GM12878 (cell line): ENCODE measurements around the gene ADCY2. TPM values are rescaled to one million over a fixed set of nuclear protein-coding genes. Genes with fewer than 3 reads are reported as not detected.

Source experiments
- ATAC-seq: fragments of 200-7000 bp; cut with Tn5 transposase; 3 replicates; pipeline ENCODE4 v1.9.1; 2020; ENCODE audit warnings: mild to moderate bottlenecking, moderate library complexity
- BruUV-seq: library from RNA; stranded (reverse); fragments of 400-500 nt; replicated peaks from 2 replicates; lab custom pipeline; 2021; lab: Mats Ljungman, UMichigan
- CTCF ChIA-PET: fragments of 300-600 bp; sonication (Branson Sonifier 250); formaldehyde crosslinking; extraction: SDS; loops from one replicate; lab custom pipeline; 2021; ENCODE audit warnings: inconsistent platforms; lab: Yijun Ruan, JAX
- POLR2A ChIA-PET: fragments of 350-600 bp; formaldehyde crosslinking; extraction: SDS; loops from one replicate; lab custom pipeline; 2021; ENCODE audit warnings: inconsistent platforms; lab: Charles Lee
- RAD21 ChIA-PET: fragments of 300-600 bp; sonication (Branson Sonifier 250); formaldehyde crosslinking; loops from one replicate; lab custom pipeline; 2023; ENCODE audit warnings: antibody characterized with exemption; ENCODE audit not compliant: unreplicated experiment; lab: Charles Lee
- SMC1A ChIA-PET: fragments of 300-600 bp; sonication (Branson Sonifier 250); formaldehyde crosslinking; loops from one replicate; lab custom pipeline; 2023; ENCODE audit not compliant: unreplicated experiment, uncharacterized antibody; lab: Charles Lee
- DNase-seq: peaks from one replicate; pipeline ENCODE4 v3.0.0-alpha.2; 2011; ENCODE audit warnings: low read depth, low spot score
- FAIRE-seq: peaks from 3 replicates; lab custom pipeline; 2011; peaks lifted over from hg19 to GRCh38; lab: Jason Lieb, UNC
- H2AFZ ChIP-seq: 2 replicates; pipeline ENCODE4 v1.6.0; 2011; ENCODE audit warnings: low read depth, low read length, control low read depth; ENCODE audit not compliant: control insufficient read depth
- H3K27ac ChIP-seq: 2 replicates; pipeline ENCODE4 v1.5.1; 2011; ENCODE audit warnings: control low read depth; ENCODE audit not compliant: control insufficient read depth, insufficient read depth
- H3K27me3 ChIP-seq, 2 experiments: replicated peaks in 1 of 2; 2 replicates each; pipeline versions ENCODE4 v1.6.0 to v1.6.1; 2011; ENCODE audit warnings: low read length in 1 of 2; ENCODE audit not compliant: control insufficient read depth in 2 of 2, insufficient read depth in 2 of 2
- H3K36me3 ChIP-seq, 2 experiments: 2 replicates each; pipeline ENCODE4 v1.5.1; 2011; ENCODE audit warnings: low read length in 1 of 2; ENCODE audit not compliant: control insufficient read depth in 2 of 2, insufficient read depth in 2 of 2
- H3K4me1 ChIP-seq: 2 replicates; pipeline ENCODE4 v1.6.1; 2011; ENCODE audit warnings: mild to moderate bottlenecking, low read length, moderate library complexity, mixed read lengths; ENCODE audit not compliant: control insufficient read depth, insufficient read depth
- H3K4me2 ChIP-seq: 2 replicates; pipeline ENCODE4 v1.6.0; 2011; ENCODE audit warnings: control low read depth; ENCODE audit not compliant: control insufficient read depth, insufficient read depth
- H3K4me3 ChIP-seq: fragments of 200-600 bp; sonication (generic); 2 replicates; pipeline ENCODE4 v1.5.1; 2016
- H3K79me2 ChIP-seq: 2 replicates; pipeline ENCODE4 v1.6.0; 2011; ENCODE audit warnings: low read length; ENCODE audit not compliant: control insufficient read depth, insufficient read depth
- H3K9ac ChIP-seq: 2 replicates; pipeline ENCODE4 v1.8.0; 2011; ENCODE audit warnings: low read length, control low read depth, mixed read lengths; ENCODE audit not compliant: control insufficient read depth, insufficient read depth
- H3K9me3 ChIP-seq: replicated peaks from 3 replicates; pipeline ENCODE4 v1.5.1; 2011; ENCODE audit warnings: mild to moderate bottlenecking, low read length; ENCODE audit not compliant: control insufficient read depth, insufficient read depth
- H4K20me1 ChIP-seq: 2 replicates; pipeline ENCODE4 v1.6.0; 2011; ENCODE audit not compliant: control insufficient read depth, insufficient read depth
- ASH2L ChIP-seq: fragments of 300-600, 200-600 bp; sonication (generic); IDR thresholded peaks from 2 replicates; pipeline ENCODE4 v1.6.1; 2017; ENCODE audit warnings: low read depth, mild to moderate bottlenecking, borderline replicate concordance
- ATF2 ChIP-seq: IDR thresholded peaks from 2 replicates; pipeline ENCODE4 v1.6.1; 2012; ENCODE audit warnings: low read length, inconsistent platforms
- CBFB ChIP-seq: IDR thresholded peaks from 2 replicates; pipeline ENCODE4 v1.6.1; 2016; ENCODE audit warnings: antibody characterized with exemption, low read depth
- CUX1 ChIP-seq: IDR thresholded peaks from 2 replicates; pipeline ENCODE4 v1.6.1; 2012; ENCODE audit warnings: improper control_type of control experiment, low read depth, low read length; ENCODE audit not compliant: insufficient replicate concordance
- EGR1 ChIP-seq, 2 experiments: IDR thresholded peaks; 1 replicate in 1 of 2; 2 replicates in 1 of 2; pipeline ENCODE4 v1.6.1; 2011 to 2012; ENCODE audit warnings: low read depth in 2 of 2, low read length in 2 of 2, borderline replicate concordance in 1 of 2, mild to moderate bottlenecking in 1 of 2, moderate library complexity in 1 of 2
- MLLT1 ChIP-seq: fragments of 450-650 bp; IDR thresholded peaks from 2 replicates; pipeline ENCODE4 v1.6.1; 2016; ENCODE audit warnings: mild to moderate bottlenecking
- NR2C1 ChIP-seq: fragments of 450-650 bp; IDR thresholded peaks from 2 replicates; pipeline ENCODE4 v1.6.1; 2017; ENCODE audit warnings: antibody characterized with exemption, mild to moderate bottlenecking, moderate library complexity
- NR2F1 ChIP-seq: fragments of 450-650 bp; conservative IDR thresholded peaks from 2 replicates; pipeline ENCODE4 v1.6.1; 2017; ENCODE audit warnings: mild to moderate bottlenecking
- PML ChIP-seq: IDR thresholded peaks from 2 replicates; pipeline ENCODE4 v1.6.1; 2012; ENCODE audit warnings: low read length, inconsistent platforms
- POU2F2 ChIP-seq: IDR thresholded peaks from 3 replicates; pipeline ENCODE4 v1.6.1; 2011; ENCODE audit warnings: low read depth, mild to moderate bottlenecking, low read length, borderline replicate concordance
- WGBS: methylation state at CpG from one replicate; pipeline ENCODE4 v1.1.6; 2016; ENCODE audit warnings: low lambda C conversion rate; ENCODE audit not compliant: insufficient replicate concordance, insufficient coverage; ENCODE audit errors: missing lambda C conversion rate; 5-methylcytosine and 5-hydroxymethylcytosine counted together
- in situ Hi-C: fragments of 300-500 bp; cut with MboI; formaldehyde crosslinking; loops from 9 replicates; pipeline ENCODE4 v1.14.3; 2018; ENCODE audit warnings: mixed read lengths
- intact Hi-C: fragments of 100-400 bp; cut with micrococcal nuclease; formaldehyde crosslinking; loops from one replicate; pipeline ENCODE4 v1.14.2; 2022; ENCODE audit not compliant: unreplicated experiment
- polyA plus RNA-seq, 11 experiments: library from polyadenylated mRNA; depleted of rRNA in 4 of 11; unstranded in 6 of 11; stranded (reverse) in 5 of 11; fragments of >200 nt; fragmentation: Nextera tagmentation in 4 of 11; fragmentation: Illumina TruSeq in 1 of 11; extraction: Ambion mirVana in 4 of 11; extraction: Trizol in 1 of 11; gene quantifications; 1 replicate in 1 of 11; 2 replicates in 10 of 11; pipeline versions ENCODE4 v1.2.1 to v1.2.3, GENCODE V29; 2011 to 2016; ENCODE audit warnings: inconsistent platforms in 2 of 11, missing spikeins in 2 of 11, low read depth in 1 of 11
- total RNA-seq, 4 experiments: library from RNA; depleted of rRNA in 3 of 4; stranded (reverse); fragments of >200 nt in 3 of 4; fragmentation: Illumina TruSeq in 1 of 4; extraction: Trizol in 1 of 4; gene quantifications; 2 replicates each; pipeline versions ENCODE4 v1.2.1 to v1.2.3, GENCODE V29; 2013 to 2021

Gene ADCY2
- total and polyA plus RNA-seq, 10 of the 15 experiments (the other 5 are each of a cell fraction or from before 2014, with no cell fraction given), result 0.07 to 0.26 TPM; not detected in 8

GRCh38 chr5:7834982-7835381 is 439.0 kb downstream of the ADCY2 start:
- H3K79me2 ChIP-seq, result no peaks in the 10 kb centered on the region
- H3K27me3 ChIP-seq, result no peaks in the 10 kb centered on the region; a peak in 1 of 4 replicates
- ATAC-seq, result no peak
- no peak overlapping the region for H3K9ac ChIP-seq
- RAD21 ChIA-PET, result no interaction called here
- TF ChIP-seq POU2F2 (no peak), PML (no peak), NR2C1 (no peak), MLLT1 (no peak)
- no peak overlapping the region for H3K4me3 ChIP-seq
- WGBS, result 46% methylated on average over 4 of the region's 4 CpGs
- FAIRE-seq, result no peak
- H4K20me1 ChIP-seq, result no peaks in the 10 kb centered on the region
- no peak overlapping the region for H3K27ac ChIP-seq
- H3K4me2 ChIP-seq, result no peak overlapping the region
- no peak overlapping the region for H2AFZ ChIP-seq
- in situ Hi-C loops (no loop called here), intact Hi-C loops (no loop called here)
- CTCF ChIA-PET, result no interaction called here
- no TSS peak for BruUV-seq
- no peaks in the 10 kb centered on the region for H3K36me3 ChIP-seq
- H3K4me1 ChIP-seq, result no peaks in the 10 kb centered on the region
- POLR2A ChIA-PET, result no interaction called here
- H3K9me3 ChIP-seq, result no peaks in the 10 kb centered on the region; the same call in 2 of the 3 replicates
- SMC1A ChIA-PET, result no interaction called here
- no peak for DNase-seq

GRCh38 chr5:7837403-7837802 is 441.5 kb downstream of the ADCY2 start:
- DNase-seq (no peak), ATAC-seq (no peak), FAIRE-seq (no peak)
- Histone ChIP-seq H4K20me1 (no peaks in the 10 kb centered on the region), H3K36me3 (no peaks in the 10 kb centered on the region), H3K79me2 (no peaks in the 10 kb centered on the region), H3K9me3 (no peaks in the 10 kb centered on the region; the same call in 2 of the 3 replicates), H3K9ac (no peak overlapping the region), H2AFZ (no peak overlapping the region), H3K27ac (no peak overlapping the region), H3K27me3 (no peaks in the 10 kb centered on the region), H3K4me1 (no peaks in the 10 kb centered on the region), H3K4me2 (no peak overlapping the region), H3K4me3 (no peak overlapping the region)
- no TSS peak for BruUV-seq
- ChIA-PET CTCF (no interaction called here), SMC1A (no interaction called here), POLR2A (no interaction called here), RAD21 (no interaction called here)
- intact Hi-C loops, result no loop called here
- WGBS, result 6% methylated on average over 3 of the region's 3 CpGs
- in situ Hi-C loops, result no loop called here
- TF ChIP-seq EGR1 (IDR thresholded peaks at IDR 0.05; ENCODE audit: borderline replicate concordance in 1 of 2, low read depth in 2 of 2, low read length in 2 of 2), result no peak
- no peak for TF ChIP-seq NR2F1
- no peak for TF ChIP-seq ATF2
- no peak for TF ChIP-seq CBFB
- no peak for TF ChIP-seq ASH2L
- no peak for TF ChIP-seq CUX1
